GM04503 (cell line): ENCODE results near the gene TMEM44.
"Not testable (repeated sequence)": the region's sequence is repeated elsewhere in the genome, so short reads cannot be mapped to it uniquely, and the experiment has no call there.

Source experiments
- DNase-seq: peaks from one replicate; pipeline ENCODE4 v3.0.0-alpha.2; 2012; ENCODE audit warnings: low read depth

The TMEM44 gene

GRCh38 chr3:194640829-194641228, 7.6 kb upstream of the TMEM44 start:
- no peak for DNase-seq

- DNase-seq: no peak
Measured at GRCh38 chr3:194638991-194639605, 5.9 kb upstream of the TMEM44 start.

GRCh38 chr3:194637541-194638400, 4.6 kb upstream of the TMEM44 start:
- no peak for DNase-seq

GRCh38 chr3:194637066-194637465, 3.8 kb upstream of the TMEM44 start:
- DNase-seq: no peak

- no peak for DNase-seq
Measured at GRCh38 chr3:194632809-194633348, 340 bp downstream of the TMEM44 start.

GRCh38 chr3:194632226-194632808, 902 bp downstream of the TMEM44 start:
- no peak for DNase-seq

GRCh38 chr3:194631696-194632095, 1.5 kb downstream of the TMEM44 start:
- DNase-seq: no peak

GRCh38 chr3:194630681-194631080, 2.5 kb downstream of the TMEM44 start:
- DNase-seq: not testable (repeated sequence)

GRCh38 chr3:194624956-194625355, 8.3 kb downstream of the TMEM44 start:
- no peak for DNase-seq

- DNase-seq: no peak
Measured at GRCh38 chr3:194623449-194624290, 9.5 kb downstream of the TMEM44 start.

- no peak for DNase-seq
Measured at GRCh38 chr3:194622621-194623340, 10.4 kb downstream of the TMEM44 start.

GRCh38 chr3:194621947-194622346, 11.3 kb downstream of the TMEM44 start:
- DNase-seq: no peak

GRCh38 chr3:194620196-194620595, 13.0 kb downstream of the TMEM44 start:
- DNase-seq: no peak

GRCh38 chr3:194619741-194620140, 13.5 kb downstream of the TMEM44 start:
- no peak for DNase-seq

- DNase-seq: no peak
Measured at GRCh38 chr3:194618858-194619608, 14.2 kb downstream of the TMEM44 start.

GRCh38 chr3:194617827-194618226, 15.4 kb downstream of the TMEM44 start:
- no peak for DNase-seq

GRCh38 chr3:194617143-194617671, 16.0 kb downstream of the TMEM44 start:
- DNase-seq: no peak

GRCh38 chr3:194615226-194615625, 18.0 kb downstream of the TMEM44 start:
- DNase-seq: no peak

- no peak for DNase-seq
Measured at GRCh38 chr3:194612221-194612620, 21.0 kb downstream of the TMEM44 start.

- no peak for DNase-seq
Measured at GRCh38 chr3:194610689-194611088, 22.5 kb downstream of the TMEM44 start.
